K562 (cell line): ENCODE results near the gene POMT2. TPM values are rescaled to one million over a fixed set of nuclear protein-coding genes. Genes with fewer than 3 reads are reported as not detected.
A peak's percentile ranks its signal among the peaks of the same experiment; 100 is the strongest.

ENCODE experiments used
- ATF7 ChIP-seq: fragments of 450-650 bp; IDR thresholded peaks from 2 replicates; pipeline ENCODE4 v1.7.1; 2014; ENCODE audit warnings: mild to moderate bottlenecking, moderate library complexity
- C11orf30 ChIP-seq: fragments of 450-650 bp; IDR thresholded peaks from 2 replicates; pipeline ENCODE4 v1.6.1; 2016; ENCODE audit warnings: low read depth, mild to moderate bottlenecking
- CREB1 ChIP-seq, 2 experiments: sonication (generic) in 1 of 2; formaldehyde crosslinking in 1 of 2; IDR thresholded peaks; 2 replicates each; pipeline versions ENCODE4 v1.6.1 to v1.8.0; 2012 to 2022; ENCODE audit warnings: inconsistent platforms in 1 of 2, mild to moderate bottlenecking in 1 of 2, missing genetic modification reagents in 1 of 2, moderate library complexity in 1 of 2
- CREM ChIP-seq: IDR thresholded peaks from 2 replicates; pipeline ENCODE4 v1.6.1; 2014; ENCODE audit warnings: antibody characterized with exemption, low read depth
- HSF4 ChIP-seq: fragments of 250-450 bp; sonication (Bioruptor Pico); IDR thresholded peaks from 2 replicates; pipeline ENCODE4 v2.1.2; 2022; ENCODE audit warnings: mild to moderate bottlenecking, moderate library complexity, borderline replicate concordance
- JUNB ChIP-seq: fragments of 450-650 bp; formaldehyde crosslinking; conservative IDR thresholded peaks from 2 replicates; pipeline ENCODE4 v1.4.0; 2020; ENCODE audit warnings: mild to moderate bottlenecking
- MAFG ChIP-seq: fragments of 450-650 bp; conservative IDR thresholded peaks from 2 replicates; pipeline ENCODE4 v1.6.1; 2016; ENCODE audit warnings: missing genetic modification characterization, missing compliant biosample characterization
- ZFP36 ChIP-seq: fragments of 150-350 bp; IDR thresholded peaks from 2 replicates; pipeline ENCODE4 v1.6.1; 2018; ENCODE audit warnings: low read length, low read depth; ENCODE audit not compliant: partially characterized antibody
- ZFX ChIP-seq: sonication (generic); formaldehyde crosslinking; IDR thresholded peaks from 2 replicates; pipeline ENCODE4 v1.8.0; 2022; ENCODE audit warnings: mild to moderate bottlenecking, missing genetic modification reagents, moderate library complexity
- ZNF668 ChIP-seq: fragments of 250-450 bp; sonication (Bioruptor Pico); IDR thresholded peaks from 2 replicates; pipeline ENCODE4 v1.8.0; 2022; ENCODE audit warnings: mild to moderate bottlenecking, inconsistent platforms
- polyA plus RNA-seq, 8 experiments: library from polyadenylated mRNA; depleted of rRNA in 4 of 8; stranded (reverse) in 5 of 8; unstranded in 3 of 8; fragments of >200 nt; fragmentation: Nextera tagmentation in 2 of 8; fragmentation: Illumina TruSeq in 1 of 8; extraction: Ambion mirVana in 2 of 8; extraction: Trizol in 1 of 8; gene quantifications; 2 replicates each; pipeline versions ENCODE4 v1.2.1 to v1.2.3, GENCODE V29; 2011 to 2014; ENCODE audit warnings: inconsistent platforms in 1 of 8, missing spikeins in 1 of 8
- total RNA-seq, 7 experiments: library from RNA; depleted of rRNA in 6 of 7; stranded (reverse); fragments of >200 nt in 6 of 7; fragmentation: Illumina TruSeq in 2 of 7; extraction: Trizol in 2 of 7; gene quantifications; 2 replicates each; pipeline versions ENCODE4 v1.2.1 to v1.2.3, GENCODE V29; 2011 to 2021; ENCODE audit warnings: low replicate concordance in 1 of 7
- TF ChIP-seq, protein P1 (sequence below): sonication (generic); formaldehyde crosslinking; IDR thresholded peaks from 2 replicates; pipeline ENCODE4 v1.9.0; 2022; ENCODE audit warnings: mild to moderate bottlenecking, missing genetic modification reagents
- TF ChIP-seq, protein P2 (sequence below), 2 experiments: fragments of 450-650 bp in 1 of 2; sonication (generic) in 1 of 2; formaldehyde crosslinking in 1 of 2; IDR thresholded peaks in 1 of 2; conservative IDR thresholded peaks in 1 of 2; 2 replicates each; pipeline versions ENCODE4 v1.6.1 to v1.8.1; 2016 to 2023; ENCODE audit warnings: mild to moderate bottlenecking in 2 of 2, moderate library complexity in 2 of 2, inconsistent platforms in 1 of 2, missing genetic modification reagents in 1 of 2
- TF ChIP-seq, protein P3 (sequence below): fragments of 450-650 bp; IDR thresholded peaks from 2 replicates; pipeline ENCODE4 v1.6.1; 2016; ENCODE audit warnings: borderline replicate concordance
- TF ChIP-seq, protein P4 (sequence below): fragments of 450-650 bp; IDR thresholded peaks from 2 replicates; pipeline ENCODE4 v1.6.1; 2016; ENCODE audit warnings: mild to moderate bottlenecking
- TF ChIP-seq, protein P5 (sequence below): fragments of 250-450 bp; sonication (Bioruptor Pico); IDR thresholded peaks from 2 replicates; pipeline ENCODE4 v1.8.0; 2021; ENCODE audit warnings: moderate library complexity, mild to moderate bottlenecking, inconsistent platforms
- TF ChIP-seq, protein P6 (sequence below), 3 experiments: fragments of 200-800 bp in 1 of 3; sonication (Bioruptor generic) in 1 of 3; sonication (generic) in 1 of 3; formaldehyde crosslinking in 1 of 3; IDR thresholded peaks; 2 replicates each; pipeline versions ENCODE4 v1.6.1 to v1.8.0; 2016 to 2022; ENCODE audit warnings: mild to moderate bottlenecking in 2 of 3, missing compliant biosample characterization in 2 of 3, missing genetic modification characterization in 2 of 3, missing genetic modification reagents in 1 of 3

The POMT2 gene
- total and polyA plus RNA-seq, 9 of the 15 experiments (the other 6 are each of a cell fraction or from before 2014, with no cell fraction given): 0.39 to 16.6 (median 7.8) TPM

DNA sequence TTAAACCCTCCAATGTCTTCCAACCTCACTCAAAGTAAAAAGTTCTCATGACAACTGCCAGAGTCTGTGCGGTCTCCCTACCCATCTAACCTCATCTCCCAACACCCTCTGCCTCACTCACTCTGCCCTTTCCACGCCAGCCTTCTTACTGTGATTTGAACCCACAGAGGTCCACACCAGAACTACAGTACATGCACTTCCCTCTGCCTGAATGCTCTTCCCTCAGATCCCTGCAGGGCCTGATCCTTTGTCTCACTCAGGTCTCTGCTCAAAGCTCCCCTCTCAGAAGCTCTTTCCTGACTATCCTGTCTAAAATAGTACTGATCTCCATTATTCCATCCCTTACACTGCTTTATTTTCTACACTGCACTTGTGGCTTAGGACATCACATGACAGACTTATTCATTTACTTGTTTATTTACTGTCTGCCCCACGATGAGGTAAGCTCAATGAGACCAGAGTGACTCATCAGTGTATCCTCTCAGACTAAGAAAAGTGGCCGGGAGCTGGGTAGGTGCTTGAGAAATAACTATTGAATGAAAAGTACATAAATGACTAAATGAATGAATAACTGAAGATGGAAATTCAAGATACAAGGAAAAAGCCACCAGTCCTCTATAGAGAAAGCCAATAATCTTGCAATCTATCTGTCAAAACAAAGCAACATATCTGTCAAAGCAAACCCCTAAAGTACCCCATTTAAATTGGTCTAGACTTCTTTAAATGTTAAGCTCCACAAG lies 17.1 kb downstream of the POMT2 start (continued):
- TF ChIP-seq, protein P1, sequence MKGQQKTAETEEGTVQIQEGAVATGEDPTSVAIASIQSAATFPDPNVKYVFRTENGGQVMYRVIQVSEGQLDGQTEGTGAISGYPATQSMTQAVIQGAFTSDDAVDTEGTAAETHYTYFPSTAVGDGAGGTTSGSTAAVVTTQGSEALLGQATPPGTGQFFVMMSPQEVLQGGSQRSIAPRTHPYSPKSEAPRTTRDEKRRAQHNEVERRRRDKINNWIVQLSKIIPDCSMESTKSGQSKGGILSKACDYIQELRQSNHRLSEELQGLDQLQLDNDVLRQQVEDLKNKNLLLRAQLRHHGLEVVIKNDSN (CRISPR knock-in tag): peak; percentile 56
- TF ChIP-seq HSF4 (CRISPR knock-in tag): no peak
- TF ChIP-seq, protein P2, sequence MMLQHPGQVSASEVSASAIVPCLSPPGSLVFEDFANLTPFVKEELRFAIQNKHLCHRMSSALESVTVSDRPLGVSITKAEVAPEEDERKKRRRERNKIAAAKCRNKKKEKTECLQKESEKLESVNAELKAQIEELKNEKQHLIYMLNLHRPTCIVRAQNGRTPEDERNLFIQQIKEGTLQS (IDR thresholded peaks at IDR 0.05): peak; percentile 95
- TF ChIP-seq, protein P2 (CRISPR knock-in tag; conservative IDR thresholded peaks at IDR 0.05): no peak; the same call in 1 of the 2 replicates
- TF ChIP-seq JUNB (CRISPR knock-in tag): no peak
- TF ChIP-seq, protein P3, sequence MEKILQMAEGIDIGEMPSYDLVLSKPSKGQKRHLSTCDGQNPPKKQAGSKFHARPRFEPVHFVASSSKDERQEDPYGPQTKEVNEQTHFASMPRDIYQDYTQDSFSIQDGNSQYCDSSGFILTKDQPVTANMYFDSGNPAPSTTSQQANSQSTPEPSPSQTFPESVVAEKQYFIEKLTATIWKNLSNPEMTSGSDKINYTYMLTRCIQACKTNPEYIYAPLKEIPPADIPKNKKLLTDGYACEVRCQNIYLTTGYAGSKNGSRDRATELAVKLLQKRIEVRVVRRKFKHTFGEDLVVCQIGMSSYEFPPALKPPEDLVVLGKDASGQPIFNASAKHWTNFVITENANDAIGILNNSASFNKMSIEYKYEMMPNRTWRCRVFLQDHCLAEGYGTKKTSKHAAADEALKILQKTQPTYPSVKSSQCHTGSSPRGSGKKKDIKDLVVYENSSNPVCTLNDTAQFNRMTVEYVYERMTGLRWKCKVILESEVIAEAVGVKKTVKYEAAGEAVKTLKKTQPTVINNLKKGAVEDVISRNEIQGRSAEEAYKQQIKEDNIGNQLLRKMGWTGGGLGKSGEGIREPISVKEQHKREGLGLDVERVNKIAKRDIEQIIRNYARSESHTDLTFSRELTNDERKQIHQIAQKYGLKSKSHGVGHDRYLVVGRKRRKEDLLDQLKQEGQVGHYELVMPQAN: no peak
- no peak for TF ChIP-seq CREM
- peak; percentile 84 for TF ChIP-seq ATF7
- TF ChIP-seq ZFP36: no peak
- TF ChIP-seq C11orf30: peak; percentile 43; the same call in 1 of the 2 replicates
- no peak for TF ChIP-seq CREB1 (IDR thresholded peaks at IDR 0.05)
- no peak for TF ChIP-seq CREB1 (CRISPR knock-in tag; IDR thresholded peaks at IDR 0.05)
- TF ChIP-seq, protein P4, sequence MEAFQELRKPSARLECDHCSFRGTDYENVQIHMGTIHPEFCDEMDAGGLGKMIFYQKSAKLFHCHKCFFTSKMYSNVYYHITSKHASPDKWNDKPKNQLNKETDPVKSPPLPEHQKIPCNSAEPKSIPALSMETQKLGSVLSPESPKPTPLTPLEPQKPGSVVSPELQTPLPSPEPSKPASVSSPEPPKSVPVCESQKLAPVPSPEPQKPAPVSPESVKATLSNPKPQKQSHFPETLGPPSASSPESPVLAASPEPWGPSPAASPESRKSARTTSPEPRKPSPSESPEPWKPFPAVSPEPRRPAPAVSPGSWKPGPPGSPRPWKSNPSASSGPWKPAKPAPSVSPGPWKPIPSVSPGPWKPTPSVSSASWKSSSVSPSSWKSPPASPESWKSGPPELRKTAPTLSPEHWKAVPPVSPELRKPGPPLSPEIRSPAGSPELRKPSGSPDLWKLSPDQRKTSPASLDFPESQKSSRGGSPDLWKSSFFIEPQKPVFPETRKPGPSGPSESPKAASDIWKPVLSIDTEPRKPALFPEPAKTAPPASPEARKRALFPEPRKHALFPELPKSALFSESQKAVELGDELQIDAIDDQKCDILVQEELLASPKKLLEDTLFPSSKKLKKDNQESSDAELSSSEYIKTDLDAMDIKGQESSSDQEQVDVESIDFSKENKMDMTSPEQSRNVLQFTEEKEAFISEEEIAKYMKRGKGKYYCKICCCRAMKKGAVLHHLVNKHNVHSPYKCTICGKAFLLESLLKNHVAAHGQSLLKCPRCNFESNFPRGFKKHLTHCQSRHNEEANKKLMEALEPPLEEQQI: no peak
- TF ChIP-seq, protein P5, sequence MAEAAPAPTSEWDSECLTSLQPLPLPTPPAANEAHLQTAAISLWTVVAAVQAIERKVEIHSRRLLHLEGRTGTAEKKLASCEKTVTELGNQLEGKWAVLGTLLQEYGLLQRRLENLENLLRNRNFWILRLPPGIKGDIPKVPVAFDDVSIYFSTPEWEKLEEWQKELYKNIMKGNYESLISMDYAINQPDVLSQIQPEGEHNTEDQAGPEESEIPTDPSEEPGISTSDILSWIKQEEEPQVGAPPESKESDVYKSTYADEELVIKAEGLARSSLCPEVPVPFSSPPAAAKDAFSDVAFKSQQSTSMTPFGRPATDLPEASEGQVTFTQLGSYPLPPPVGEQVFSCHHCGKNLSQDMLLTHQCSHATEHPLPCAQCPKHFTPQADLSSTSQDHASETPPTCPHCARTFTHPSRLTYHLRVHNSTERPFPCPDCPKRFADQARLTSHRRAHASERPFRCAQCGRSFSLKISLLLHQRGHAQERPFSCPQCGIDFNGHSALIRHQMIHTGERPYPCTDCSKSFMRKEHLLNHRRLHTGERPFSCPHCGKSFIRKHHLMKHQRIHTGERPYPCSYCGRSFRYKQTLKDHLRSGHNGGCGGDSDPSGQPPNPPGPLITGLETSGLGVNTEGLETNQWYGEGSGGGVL: no peak
- TF ChIP-seq, protein P6, sequence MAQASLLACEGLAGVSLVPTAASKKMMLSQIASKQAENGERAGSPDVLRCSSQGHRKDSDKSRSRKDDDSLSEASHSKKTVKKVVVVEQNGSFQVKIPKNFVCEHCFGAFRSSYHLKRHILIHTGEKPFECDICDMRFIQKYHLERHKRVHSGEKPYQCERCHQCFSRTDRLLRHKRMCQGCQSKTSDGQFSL (CRISPR knock-in tag; IDR thresholded peaks at IDR 0.05): no peak
- TF ChIP-seq, protein P6 (tag; IDR thresholded peaks at IDR 0.05): no peak
- no peak for TF ChIP-seq ZNF668 (CRISPR knock-in tag)
- TF ChIP-seq MAFG (tag): peak; percentile 51; the same call in 1 of the 2 replicates
- TF ChIP-seq ZFX (CRISPR knock-in tag): no peak
